ENCODE data around the gene CD22. TPM values are rescaled to one million over a fixed set of nuclear protein-coding genes. Genes with fewer than 3 reads are reported as not detected.

CD22 gene
- total and polyA plus RNA-seq, 2 experiments from 2014 or later, result 0.51 TPM; not detected in 1

GRCh38 chr19:35306473-35307246, 22.3 kb upstream of the CD22 start:
- peak; percentile 15 for TF ChIP-seq CTCF (IDR thresholded peaks at IDR 0.05; ENCODE audit: low read depth, low read length)
- no peak overlapping the region for H3K4me3 ChIP-seq

GRCh38 chr19:35307931-35308330, 21.1 kb upstream of the CD22 start:
- TF ChIP-seq CTCF (IDR thresholded peaks at IDR 0.05; ENCODE audit: low read depth, low read length), result no peak
- no peaks in the 10 kb centered on the region for H3K9me3 ChIP-seq (ENCODE audit: low read depth)
- no peak overlapping the region for H3K27ac ChIP-seq
- no peak overlapping the region for H3K4me3 ChIP-seq
- no peaks in the 10 kb centered on the region for H3K27me3 ChIP-seq
- H3K4me1 ChIP-seq (ENCODE audit: low read depth), result peaks cover 21% of the 10 kb centered on the region
- no peak for DNase-seq (ENCODE audit: low read depth in 1 of 2, low spot score in 1 of 2)
- H3K36me3 ChIP-seq, result no peaks in the 10 kb centered on the region

More at GRCh38 chr19:35306473-35307246, 22.3 kb upstream of the CD22 start:
- Histone ChIP-seq H3K27ac (no peak overlapping the region), H3K9me3 (ENCODE audit: low read depth) (no peaks in the 10 kb centered on the region), H3K36me3 (no peaks in the 10 kb centered on the region), H3K27me3 (no peaks in the 10 kb centered on the region), H3K4me1 (ENCODE audit: low read depth) (peaks cover 21% of the 10 kb centered on the region)
- no peak for DNase-seq (ENCODE audit: low read depth in 1 of 2, low spot score in 1 of 2)

DNA sequence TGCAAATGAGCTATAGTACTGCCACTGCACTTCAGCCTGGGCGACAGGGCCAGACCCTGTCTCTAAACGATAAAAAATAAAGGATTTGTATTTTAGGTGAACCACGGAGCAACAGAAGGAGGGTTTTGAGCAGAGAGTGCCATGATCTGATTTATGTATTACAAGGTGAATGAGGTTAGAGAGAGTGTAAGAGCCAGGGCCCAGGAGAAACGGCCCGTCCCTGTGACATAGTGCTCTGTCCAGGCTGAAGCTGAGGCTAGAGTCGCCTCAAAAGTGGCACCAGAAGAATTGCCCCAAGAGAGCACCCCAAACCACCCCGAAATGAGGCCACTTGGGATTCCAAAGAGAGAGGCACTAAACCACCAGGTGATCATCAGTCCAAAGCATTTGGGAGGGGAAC, 20.1 kb upstream of the CD22 start:
- TF ChIP-seq CTCF (IDR thresholded peaks at IDR 0.05; ENCODE audit: low read depth, low read length), result no peak

GRCh38 chr19:35309481-35310279, 19.3 kb upstream of the CD22 start:
- DNase-seq (ENCODE audit: low read depth in 1 of 2, low spot score in 1 of 2), result peak; percentile 84 to 95
- no peak overlapping the region for H3K4me3 ChIP-seq
- TF ChIP-seq CTCF (IDR thresholded peaks at IDR 0.05; ENCODE audit: low read depth, low read length), result no peak

More for the DNA sequence above, 20.1 kb upstream of the CD22 start:
- Histone ChIP-seq H3K4me1 (ENCODE audit: low read depth) (peaks cover 21% of the 10 kb centered on the region), H3K27me3 (no peaks in the 10 kb centered on the region), H3K27ac (peak overlapping the region; percentile 82), H3K9me3 (ENCODE audit: low read depth) (no peaks in the 10 kb centered on the region), H3K36me3 (no peaks in the 10 kb centered on the region), H3K4me3 (no peak overlapping the region)
- DNase-seq (ENCODE audit: low read depth in 1 of 2, low spot score in 1 of 2), result no peak

GRCh38 chr19:35310331-35310730, 18.7 kb upstream of the CD22 start:
- no peaks in the 10 kb centered on the region for H3K9me3 ChIP-seq (ENCODE audit: low read depth)
- no peak for TF ChIP-seq CTCF (IDR thresholded peaks at IDR 0.05; ENCODE audit: low read depth, low read length)
- no peak for DNase-seq (ENCODE audit: low read depth in 1 of 2, low spot score in 1 of 2)
- H3K27ac ChIP-seq, result peak overlapping the region; percentile 48
- no peaks in the 10 kb centered on the region for H3K27me3 ChIP-seq
- H3K4me3 ChIP-seq, result no peak overlapping the region
- H3K4me1 ChIP-seq (ENCODE audit: low read depth), result peaks cover 21% of the 10 kb centered on the region
- H3K36me3 ChIP-seq, result no peaks in the 10 kb centered on the region

More at GRCh38 chr19:35309481-35310279, 19.3 kb upstream of the CD22 start:
- H3K27ac ChIP-seq, result peak overlapping the region; percentile 82
- H3K36me3 ChIP-seq, result no peaks in the 10 kb centered on the region
- no peaks in the 10 kb centered on the region for H3K9me3 ChIP-seq (ENCODE audit: low read depth)
- peaks cover 21% of the 10 kb centered on the region for H3K4me1 ChIP-seq (ENCODE audit: low read depth)
- H3K27me3 ChIP-seq, result no peaks in the 10 kb centered on the region
